Breast epithelium (tissue), 4 donors: ENCODE measurements around the gene PLIN1. TPM values are rescaled to one million over a fixed set of nuclear protein-coding genes. Genes with fewer than 3 reads are reported as not detected.

Experiments
- DNase-seq, 2 donors: peaks; one replicate each; pipeline ENCODE4 v3.0.0-alpha.2; 2019; ENCODE audit warnings: low spot score in 2 of 2
- H3K27ac ChIP-seq, 2 donors: fragments of 200-600 bp; sonication (generic) in 1 of 2; one replicate each; pipeline ENCODE4 v1.5.1; 2016 to 2019; ENCODE audit warnings: mild to moderate bottlenecking in 1 of 2
- H3K27me3 ChIP-seq, 2 donors: fragments of 200-600 bp; sonication (generic) in 1 of 2; one replicate each; pipeline versions ENCODE4 v1.5.1 to v1.6.0; 2017 to 2019; ENCODE audit warnings: control low read depth in 1 of 2, mild to moderate bottlenecking in 1 of 2
- H3K36me3 ChIP-seq: fragments of 200-600 bp; one replicate; pipeline ENCODE4 v1.5.1; 2019
- H3K4me1 ChIP-seq, 2 donors: fragments of 200-600 bp; sonication (generic); one replicate each; pipeline ENCODE4 v1.5.1; 2016 to 2019; ENCODE audit warnings: control low read depth in 1 of 2
- H3K4me3 ChIP-seq, 3 donors: fragments of 200-600 bp; sonication (generic); 1 replicate in 2 of 3; 2 replicates in 1 of 3; pipeline ENCODE4 v1.5.1; 2016 to 2019; ENCODE audit warnings: mild to moderate bottlenecking in 3 of 3, moderate library complexity in 2 of 3
- H3K9me3 ChIP-seq, 2 donors: fragments of 200-600 bp; sonication (generic) in 1 of 2; one replicate each; pipeline ENCODE4 v1.5.1; 2016 to 2019; ENCODE audit warnings: control low read depth in 1 of 2
- CTCF ChIP-seq, 3 donors: fragments of 450-650 bp; IDR thresholded peaks; one replicate each; pipeline ENCODE4 v1.5.1; 2016 to 2017; ENCODE audit warnings: antibody characterized with exemption in 3 of 3, mild to moderate bottlenecking in 3 of 3, moderate library complexity in 3 of 3
- POLR2A ChIP-seq: fragments of 450-650 bp; IDR thresholded peaks from one replicate; pipeline ENCODE4 v1.6.1; 2016; ENCODE audit warnings: antibody characterized with exemption, mild to moderate bottlenecking, moderate library complexity
- POLR2AphosphoS5 ChIP-seq, 3 donors: sonication (generic); formaldehyde crosslinking; IDR thresholded peaks; one replicate each; pipeline ENCODE4 v1.6.1; 2017; ENCODE audit warnings: antibody characterized with exemption in 3 of 3
- intact Hi-C: fragments of 100-400 bp; cut with DNase I; formaldehyde crosslinking; loops from one replicate; pipeline ENCODE4 v1.15.1; 2023; ENCODE audit warnings: low total_unique reads
- total RNA-seq, 3 donors: library from RNA; depleted of rRNA; stranded (reverse); fragments of >200 nt; gene quantifications; one replicate each; pipeline ENCODE4 v1.1.0, GENCODE V29; 2016

Gene PLIN1
- total RNA-seq, 3 donors from 2014 or later = 114 to 2,292 (median 132) TPM

- DNase-seq = peak in 1 of 2 donors; percentile 45
- intact Hi-C loops = no loop called here
- no peaks in the 10 kb centered on the region for H3K9me3 ChIP-seq
- no peak overlapping the region for H3K27ac ChIP-seq
- no peaks in the 10 kb centered on the region for H3K4me1 ChIP-seq
- TF ChIP-seq POLR2AphosphoS5 (IDR thresholded peaks at IDR 0.05) (no peak), POLR2A (no peak), CTCF (IDR thresholded peaks at IDR 0.05) (no peak)
- peak overlapping the region; percentile 73 to 86 (median 77) for H3K4me3 ChIP-seq
- H3K36me3 ChIP-seq = no peaks in the 10 kb centered on the region
- H3K27me3 ChIP-seq = no peaks in the 10 kb centered on the region
These were observed 24.8 kb downstream of the PLIN1 start for GRCh38 chr15:89654301-89654761.

DNA sequence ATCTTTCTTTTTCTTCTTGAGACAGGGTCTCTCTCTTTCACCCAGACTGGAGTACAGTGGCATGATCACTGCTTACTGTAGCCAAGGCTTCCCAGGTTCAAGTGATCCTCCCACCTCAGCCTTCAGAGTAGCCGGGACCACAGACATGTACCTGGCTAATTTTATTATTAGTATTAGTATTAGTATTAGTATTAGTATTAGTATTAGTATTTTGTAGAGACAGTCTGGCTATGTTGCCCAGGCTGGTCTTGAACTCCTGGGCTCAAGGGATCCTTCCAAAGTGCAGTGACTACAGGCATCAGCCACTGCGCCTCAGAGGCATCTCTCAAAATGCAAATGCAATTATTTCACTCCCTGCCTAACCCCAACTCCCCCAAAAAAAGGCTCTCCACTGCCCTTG is 25.6 kb downstream of the PLIN1 start:
- H3K27me3 ChIP-seq = no peaks in the 10 kb centered on the region
- no peaks in the 10 kb centered on the region for H3K4me1 ChIP-seq
- H3K36me3 ChIP-seq = no peaks in the 10 kb centered on the region
- no peak for DNase-seq
- H3K9me3 ChIP-seq = no peaks in the 10 kb centered on the region
- intact Hi-C loops = no loop called here
- H3K4me3 ChIP-seq = no peak overlapping the region
- no peak overlapping the region for H3K27ac ChIP-seq
- TF ChIP-seq CTCF (IDR thresholded peaks at IDR 0.05) (no peak), POLR2A (no peak), POLR2AphosphoS5 (IDR thresholded peaks at IDR 0.05) (no peak)

DNA sequence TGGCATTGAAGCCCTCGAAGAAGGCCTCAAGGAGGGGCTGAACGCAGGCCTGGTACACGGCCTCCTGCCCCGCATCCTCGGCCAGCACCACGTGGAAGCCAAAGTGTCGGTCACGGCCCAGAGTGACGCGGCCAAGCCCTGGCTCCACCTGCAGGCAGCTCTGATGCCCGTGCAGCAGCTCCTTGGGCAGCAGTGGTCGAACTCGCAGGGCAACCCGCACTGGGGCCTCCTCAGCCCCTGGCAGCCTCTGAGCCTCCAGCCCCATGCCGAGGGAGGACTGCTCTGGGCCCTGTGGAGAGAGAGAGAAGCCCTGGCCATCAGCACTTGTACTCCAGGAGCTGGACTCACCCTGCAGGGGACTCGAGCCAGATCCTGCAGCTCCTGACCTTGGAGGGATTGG is 26.5 kb downstream of the PLIN1 start:
- H3K27me3 ChIP-seq = no peaks in the 10 kb centered on the region
- intact Hi-C loops = no loop called here
- DNase-seq = peak in 1 of 2 donors; percentile 33
- H3K4me1 ChIP-seq = no peaks in the 10 kb centered on the region
- no peak overlapping the region for H3K27ac ChIP-seq
- TF ChIP-seq POLR2A (no peak), POLR2AphosphoS5 (IDR thresholded peaks at IDR 0.05) (no peak), CTCF (IDR thresholded peaks at IDR 0.05) (no peak)
- H3K9me3 ChIP-seq = no peaks in the 10 kb centered on the region
- H3K4me3 ChIP-seq = no peak overlapping the region
- no peaks in the 10 kb centered on the region for H3K36me3 ChIP-seq

- TF ChIP-seq POLR2AphosphoS5 (IDR thresholded peaks at IDR 0.05) (no peak), CTCF (IDR thresholded peaks at IDR 0.05) (no peak), POLR2A (no peak)
- Histone ChIP-seq H3K27me3 (no peaks in the 10 kb centered on the region), H3K9me3 (no peaks in the 10 kb centered on the region), H3K4me3 (no peak overlapping the region), H3K36me3 (no peaks in the 10 kb centered on the region), H3K27ac (no peak overlapping the region), H3K4me1 (no peaks in the 10 kb centered on the region)
- peak in 1 of 2 donors; percentile 20 for DNase-seq
- intact Hi-C loops = no loop called here
These were observed 27.0 kb downstream of the PLIN1 start for GRCh38 chr15:89652131-89652530.

DNA sequence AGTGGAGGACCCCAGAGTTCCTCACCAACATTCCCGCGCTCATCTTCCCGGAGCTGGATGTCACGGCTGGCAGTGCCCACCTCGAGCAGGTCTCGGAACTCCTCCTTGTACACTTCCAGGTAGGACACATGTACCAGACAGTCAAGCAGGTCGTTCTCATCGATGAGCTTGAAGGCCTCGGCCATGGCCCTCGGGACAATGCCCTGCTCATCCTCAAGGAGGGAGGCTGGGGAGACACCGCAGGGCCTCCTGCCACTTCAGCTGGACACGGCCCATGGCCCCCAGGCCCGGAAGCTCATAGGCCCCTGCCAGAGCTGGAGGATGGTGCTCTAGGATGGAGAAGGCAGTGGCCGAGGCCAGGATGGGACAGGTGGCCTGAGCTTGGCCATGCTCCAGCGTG is 29.5 kb downstream of the PLIN1 start:
- no peaks in the 10 kb centered on the region for H3K27me3 ChIP-seq
- no peaks in the 10 kb centered on the region for H3K9me3 ChIP-seq
- no peak overlapping the region for H3K4me3 ChIP-seq
- H3K4me1 ChIP-seq = no peaks in the 10 kb centered on the region
- H3K27ac ChIP-seq = no peak overlapping the region
- H3K36me3 ChIP-seq = no peaks in the 10 kb centered on the region
- no peak for TF ChIP-seq CTCF (IDR thresholded peaks at IDR 0.05)
- no peak for TF ChIP-seq POLR2A
- no peak for TF ChIP-seq POLR2AphosphoS5 (IDR thresholded peaks at IDR 0.05)
- intact Hi-C loops = loop anchor here (10.0 kb wide), 1 partner anchor 105 kb away; the partner anchor contains the start of gene MESP1
- no peak for DNase-seq
